Measurements from ENCODE around the gene C1QA. TPM values are rescaled to one million over a fixed set of nuclear protein-coding genes. Genes with fewer than 3 reads are reported as not detected.

Gene C1QA
- total RNA-seq, 1 experiment from 2014 or later = not detected

DNA sequence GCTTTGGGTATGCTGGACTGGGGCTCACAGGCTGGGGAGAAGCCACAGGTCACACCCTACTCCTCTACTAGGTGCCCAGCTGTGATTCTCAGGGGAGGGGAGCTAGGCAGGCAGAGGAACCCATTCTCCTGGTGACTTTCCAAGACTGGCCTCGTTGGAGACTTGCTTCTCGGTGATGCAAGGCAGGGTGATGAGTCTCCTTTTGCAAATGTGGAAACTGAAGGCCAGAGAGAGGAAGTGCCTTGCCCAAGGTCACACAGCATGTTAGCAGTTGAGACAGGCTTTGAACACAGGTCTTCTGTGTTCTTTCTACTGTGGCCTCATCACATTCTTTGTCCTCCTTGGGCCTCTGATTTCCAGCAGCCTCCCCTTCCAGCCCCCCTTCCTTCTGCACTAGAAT lies 20.5 kb upstream of the C1QA start:
- TF ChIP-seq, protein P1, sequence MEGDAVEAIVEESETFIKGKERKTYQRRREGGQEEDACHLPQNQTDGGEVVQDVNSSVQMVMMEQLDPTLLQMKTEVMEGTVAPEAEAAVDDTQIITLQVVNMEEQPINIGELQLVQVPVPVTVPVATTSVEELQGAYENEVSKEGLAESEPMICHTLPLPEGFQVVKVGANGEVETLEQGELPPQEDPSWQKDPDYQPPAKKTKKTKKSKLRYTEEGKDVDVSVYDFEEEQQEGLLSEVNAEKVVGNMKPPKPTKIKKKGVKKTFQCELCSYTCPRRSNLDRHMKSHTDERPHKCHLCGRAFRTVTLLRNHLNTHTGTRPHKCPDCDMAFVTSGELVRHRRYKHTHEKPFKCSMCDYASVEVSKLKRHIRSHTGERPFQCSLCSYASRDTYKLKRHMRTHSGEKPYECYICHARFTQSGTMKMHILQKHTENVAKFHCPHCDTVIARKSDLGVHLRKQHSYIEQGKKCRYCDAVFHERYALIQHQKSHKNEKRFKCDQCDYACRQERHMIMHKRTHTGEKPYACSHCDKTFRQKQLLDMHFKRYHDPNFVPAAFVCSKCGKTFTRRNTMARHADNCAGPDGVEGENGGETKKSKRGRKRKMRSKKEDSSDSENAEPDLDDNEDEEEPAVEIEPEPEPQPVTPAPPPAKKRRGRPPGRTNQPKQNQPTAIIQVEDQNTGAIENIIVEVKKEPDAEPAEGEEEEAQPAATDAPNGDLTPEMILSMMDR (conservative IDR thresholded peaks at IDR 0.05; ENCODE audit: low read depth, low read length) = no peak
- TF ChIP-seq EZH2phosphoT487 (IDR thresholded peaks at IDR 0.05; ENCODE audit: borderline replicate concordance, low read length) (no peak), EZH2 (IDR thresholded peaks at IDR 0.05; ENCODE audit: low read length, unreplicated experiment) (no peak)
- H3K9ac ChIP-seq (ENCODE audit: low read length) = no peak overlapping the region
- peaks cover 55% of the 10 kb centered on the region for H3K27me3 ChIP-seq (ENCODE audit: low read length)
- CTCF ChIA-PET = no interaction called here
- no peaks in the 10 kb centered on the region for H3K9me2 ChIP-seq (replicated peaks; ENCODE audit: low read length)
- no peaks in the 10 kb centered on the region for H3K79me2 ChIP-seq (ENCODE audit: low read length)
- H2AFZ ChIP-seq (ENCODE audit: low read length) = no peak overlapping the region
- no peaks in the 10 kb centered on the region for H3K9me3 ChIP-seq (ENCODE audit: low read length)
- POLR2A ChIA-PET (ENCODE audit: unreplicated experiment) = no interaction called here
- H3K4me3 ChIP-seq (ENCODE audit: low read length) = no peak overlapping the region
- ATAC-seq = no peak
- BruUV-seq (replicated peaks) = no TSS peak
- no peak overlapping the region for H3K27ac ChIP-seq (ENCODE audit: low read length)
- no peaks in the 10 kb centered on the region for H4K20me1 ChIP-seq (ENCODE audit: low read length)
- H3K36me3 ChIP-seq (ENCODE audit: low read depth, low read length) = no peaks in the 10 kb centered on the region
- DNase-seq = no peak
- no peaks in the 10 kb centered on the region for H3K4me1 ChIP-seq (ENCODE audit: insufficient read depth, low read length)
- intact Hi-C loops (cut with micrococcal nuclease) = no loop called here
- no peak overlapping the region for H3K4me2 ChIP-seq (ENCODE audit: low read length)
- H3F3A ChIP-seq (ENCODE audit: low read length, unreplicated experiment) = no peaks in the 10 kb centered on the region

DNA sequence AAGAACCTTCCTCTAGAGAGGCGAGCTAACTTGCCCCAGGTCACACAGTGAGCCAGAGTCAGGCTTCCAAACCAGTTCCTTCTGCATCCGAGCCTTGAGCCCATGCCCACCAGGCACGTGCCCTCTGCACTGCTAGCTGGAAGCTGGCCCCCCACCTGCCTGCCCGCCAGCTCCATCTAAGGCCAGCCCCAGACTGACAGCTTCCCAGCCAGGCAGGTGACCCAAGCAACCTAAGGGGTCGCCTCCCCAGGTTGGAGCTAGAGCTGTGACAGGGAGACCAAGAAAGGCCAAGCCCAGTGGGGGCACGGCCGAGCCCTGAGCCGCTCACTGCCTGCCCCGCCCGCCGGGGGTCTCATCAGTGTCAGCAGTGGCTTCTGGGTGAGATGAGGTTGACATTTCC lies 19.9 kb upstream of the C1QA start:
- intact Hi-C loops (cut with micrococcal nuclease) = no loop called here
- POLR2A ChIA-PET (ENCODE audit: unreplicated experiment) = no interaction called here
- H3K36me3 ChIP-seq (ENCODE audit: low read depth, low read length) = no peaks in the 10 kb centered on the region
- no peaks in the 10 kb centered on the region for H3K9me3 ChIP-seq (ENCODE audit: low read length)
- no peaks in the 10 kb centered on the region for H3K4me1 ChIP-seq (ENCODE audit: insufficient read depth, low read length)
- H3K27ac ChIP-seq (ENCODE audit: low read length) = no peak overlapping the region
- no peaks in the 10 kb centered on the region for H3K9me2 ChIP-seq (replicated peaks; ENCODE audit: low read length)
- peaks cover 55% of the 10 kb centered on the region for H3K27me3 ChIP-seq (ENCODE audit: low read length)
- TF ChIP-seq EZH2phosphoT487 (IDR thresholded peaks at IDR 0.05; ENCODE audit: borderline replicate concordance, low read length) (no peak), EZH2 (IDR thresholded peaks at IDR 0.05; ENCODE audit: low read length, unreplicated experiment) (no peak)
- TF ChIP-seq, protein P1 (conservative IDR thresholded peaks at IDR 0.05; ENCODE audit: low read depth, low read length) = no peak
- BruUV-seq (replicated peaks) = no TSS peak
- no peaks in the 10 kb centered on the region for H3F3A ChIP-seq (ENCODE audit: low read length, unreplicated experiment)
- no peaks in the 10 kb centered on the region for H3K79me2 ChIP-seq (ENCODE audit: low read length)
- H2AFZ ChIP-seq (ENCODE audit: low read length) = no peak overlapping the region
- no peaks in the 10 kb centered on the region for H4K20me1 ChIP-seq (ENCODE audit: low read length)
- CTCF ChIA-PET = no interaction called here
- H3K4me3 ChIP-seq (ENCODE audit: low read length) = no peak overlapping the region
- no peak for ATAC-seq
- no peak overlapping the region for H3K9ac ChIP-seq (ENCODE audit: low read length)
- H3K4me2 ChIP-seq (ENCODE audit: low read length) = no peak overlapping the region
- DNase-seq = no peak

DNA sequence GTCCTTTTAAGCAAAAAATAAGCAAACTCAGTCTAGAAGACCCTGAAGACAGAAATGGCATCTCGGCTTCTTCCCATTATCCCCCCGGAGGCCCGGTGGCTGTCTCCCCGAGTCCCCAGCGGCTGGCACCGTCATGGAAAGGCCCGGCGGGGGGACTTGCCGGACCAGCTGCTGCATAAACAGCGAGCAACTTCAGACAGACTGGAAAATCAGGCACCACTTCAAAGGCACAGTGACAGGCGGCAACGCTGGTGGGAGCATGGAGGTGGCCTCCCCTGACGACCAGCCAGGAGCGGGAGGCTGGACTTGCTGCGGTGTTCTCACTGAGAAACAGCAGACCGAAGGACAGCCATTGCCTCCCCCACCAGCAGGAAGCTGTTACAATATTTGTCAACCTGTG lies 18.4 kb upstream of the C1QA start:
- H3K4me3 ChIP-seq (ENCODE audit: low read length) = no peak overlapping the region
- TF ChIP-seq, protein P1 (conservative IDR thresholded peaks at IDR 0.05; ENCODE audit: low read depth, low read length) = no peak
- TF ChIP-seq EZH2phosphoT487 (IDR thresholded peaks at IDR 0.05; ENCODE audit: borderline replicate concordance, low read length) = no peak
- TF ChIP-seq EZH2 (IDR thresholded peaks at IDR 0.05; ENCODE audit: low read length, unreplicated experiment) = no peak
- H3K9me2 ChIP-seq (replicated peaks; ENCODE audit: low read length) = no peaks in the 10 kb centered on the region
- BruUV-seq (replicated peaks) = no TSS peak
- no peak overlapping the region for H3K27ac ChIP-seq (ENCODE audit: low read length)
- no peak for ATAC-seq
- CTCF ChIA-PET = no interaction called here
- H3K36me3 ChIP-seq (ENCODE audit: low read depth, low read length) = no peaks in the 10 kb centered on the region
- no peaks in the 10 kb centered on the region for H4K20me1 ChIP-seq (ENCODE audit: low read length)
- intact Hi-C loops (cut with micrococcal nuclease) = no loop called here
- H3K4me1 ChIP-seq (ENCODE audit: insufficient read depth, low read length) = no peaks in the 10 kb centered on the region
- H2AFZ ChIP-seq (ENCODE audit: low read length) = no peak overlapping the region
- DNase-seq = no peak
- POLR2A ChIA-PET (ENCODE audit: unreplicated experiment) = no interaction called here
- no peak overlapping the region for H3K4me2 ChIP-seq (ENCODE audit: low read length)
- H3K79me2 ChIP-seq (ENCODE audit: low read length) = no peaks in the 10 kb centered on the region
- no peak overlapping the region for H3K9ac ChIP-seq (ENCODE audit: low read length)
- H3K27me3 ChIP-seq (ENCODE audit: low read length) = peaks cover 55% of the 10 kb centered on the region
- no peaks in the 10 kb centered on the region for H3K9me3 ChIP-seq (ENCODE audit: low read length)
- H3F3A ChIP-seq (ENCODE audit: low read length, unreplicated experiment) = no peaks in the 10 kb centered on the region

Data from PC-3 (cell line).